Astrocyte (in vitro differentiated cells and primary cell): ENCODE measurements around the gene SAMHD1.
"Not testable (repeated sequence)": the region's sequence is repeated elsewhere in the genome, so short reads cannot be mapped to it uniquely, and the experiment has no call there.

ENCODE experiments used
- EZH2 ChIP-seq: IDR thresholded peaks from 2 replicates; pipeline ENCODE4 v1.6.1; 2012; ENCODE audit warnings: mild to moderate bottlenecking, low read length, inconsistent platforms; ENCODE audit not compliant: insufficient read depth
- TF ChIP-seq, protein P1 (sequence below): IDR thresholded peaks from 2 replicates; pipeline ENCODE4 v1.5.1; 2011; ENCODE audit warnings: low read depth, mild to moderate bottlenecking, inconsistent platforms, low read length, moderate library complexity; ENCODE audit not compliant: insufficient read depth

DNA sequence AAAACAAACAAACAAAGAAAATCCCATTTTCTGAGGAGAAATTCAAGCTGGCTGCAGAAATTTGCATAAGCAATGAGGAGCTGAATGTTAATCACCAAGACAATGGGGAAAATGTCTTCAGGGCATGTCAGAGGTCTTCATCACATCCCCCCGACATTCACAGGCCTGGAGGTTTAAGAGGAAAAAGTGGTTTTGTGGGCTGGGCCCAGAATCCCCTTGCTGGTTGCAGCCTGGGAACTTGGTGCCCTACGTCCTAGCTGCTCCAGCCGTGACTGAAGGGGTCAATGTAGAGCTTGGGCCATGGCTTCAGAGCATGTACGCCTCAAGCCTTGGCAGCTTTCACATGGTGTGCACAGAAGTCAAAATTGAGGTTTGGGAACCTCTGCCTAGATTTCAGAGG is 42.7 kb upstream of the SAMHD1 start:
- TF ChIP-seq EZH2: not testable (repeated sequence)
- TF ChIP-seq, protein P1, sequence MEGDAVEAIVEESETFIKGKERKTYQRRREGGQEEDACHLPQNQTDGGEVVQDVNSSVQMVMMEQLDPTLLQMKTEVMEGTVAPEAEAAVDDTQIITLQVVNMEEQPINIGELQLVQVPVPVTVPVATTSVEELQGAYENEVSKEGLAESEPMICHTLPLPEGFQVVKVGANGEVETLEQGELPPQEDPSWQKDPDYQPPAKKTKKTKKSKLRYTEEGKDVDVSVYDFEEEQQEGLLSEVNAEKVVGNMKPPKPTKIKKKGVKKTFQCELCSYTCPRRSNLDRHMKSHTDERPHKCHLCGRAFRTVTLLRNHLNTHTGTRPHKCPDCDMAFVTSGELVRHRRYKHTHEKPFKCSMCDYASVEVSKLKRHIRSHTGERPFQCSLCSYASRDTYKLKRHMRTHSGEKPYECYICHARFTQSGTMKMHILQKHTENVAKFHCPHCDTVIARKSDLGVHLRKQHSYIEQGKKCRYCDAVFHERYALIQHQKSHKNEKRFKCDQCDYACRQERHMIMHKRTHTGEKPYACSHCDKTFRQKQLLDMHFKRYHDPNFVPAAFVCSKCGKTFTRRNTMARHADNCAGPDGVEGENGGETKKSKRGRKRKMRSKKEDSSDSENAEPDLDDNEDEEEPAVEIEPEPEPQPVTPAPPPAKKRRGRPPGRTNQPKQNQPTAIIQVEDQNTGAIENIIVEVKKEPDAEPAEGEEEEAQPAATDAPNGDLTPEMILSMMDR: not testable (repeated sequence)
